ENCODE measurements around the gene TERB1.

DNA sequence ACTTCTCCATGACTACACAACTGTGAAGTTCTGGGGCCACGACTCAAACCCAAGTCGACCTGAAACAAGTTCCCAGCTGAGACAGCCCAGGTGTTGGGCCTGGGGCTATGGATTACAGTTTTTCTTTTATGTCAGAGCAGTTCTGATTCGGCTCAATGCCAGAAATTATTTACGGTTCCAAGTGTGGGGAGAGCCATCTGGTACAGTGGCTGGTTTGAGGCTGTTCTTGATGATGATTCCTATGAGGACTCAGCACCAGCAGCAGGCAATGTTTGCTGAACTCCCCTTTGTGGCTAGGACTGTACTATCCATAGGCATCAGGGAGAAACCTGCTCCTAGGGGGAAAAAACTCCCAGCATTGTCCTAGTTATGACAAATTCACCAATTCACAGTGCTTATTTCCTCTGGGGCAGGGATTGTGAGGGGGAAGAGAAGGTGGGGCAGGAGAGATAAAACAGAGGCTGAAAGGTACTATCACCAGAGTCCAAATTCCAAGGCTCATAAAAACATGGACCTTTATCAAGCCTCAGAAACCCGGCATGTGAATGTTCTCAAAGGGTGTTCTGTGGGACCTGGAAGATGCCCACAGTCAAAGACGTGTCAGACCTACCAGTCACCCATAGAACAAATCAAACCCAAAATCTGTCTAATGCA is 86.6 kb downstream of the TERB1 start:
- TF ChIP-seq, protein P1, sequence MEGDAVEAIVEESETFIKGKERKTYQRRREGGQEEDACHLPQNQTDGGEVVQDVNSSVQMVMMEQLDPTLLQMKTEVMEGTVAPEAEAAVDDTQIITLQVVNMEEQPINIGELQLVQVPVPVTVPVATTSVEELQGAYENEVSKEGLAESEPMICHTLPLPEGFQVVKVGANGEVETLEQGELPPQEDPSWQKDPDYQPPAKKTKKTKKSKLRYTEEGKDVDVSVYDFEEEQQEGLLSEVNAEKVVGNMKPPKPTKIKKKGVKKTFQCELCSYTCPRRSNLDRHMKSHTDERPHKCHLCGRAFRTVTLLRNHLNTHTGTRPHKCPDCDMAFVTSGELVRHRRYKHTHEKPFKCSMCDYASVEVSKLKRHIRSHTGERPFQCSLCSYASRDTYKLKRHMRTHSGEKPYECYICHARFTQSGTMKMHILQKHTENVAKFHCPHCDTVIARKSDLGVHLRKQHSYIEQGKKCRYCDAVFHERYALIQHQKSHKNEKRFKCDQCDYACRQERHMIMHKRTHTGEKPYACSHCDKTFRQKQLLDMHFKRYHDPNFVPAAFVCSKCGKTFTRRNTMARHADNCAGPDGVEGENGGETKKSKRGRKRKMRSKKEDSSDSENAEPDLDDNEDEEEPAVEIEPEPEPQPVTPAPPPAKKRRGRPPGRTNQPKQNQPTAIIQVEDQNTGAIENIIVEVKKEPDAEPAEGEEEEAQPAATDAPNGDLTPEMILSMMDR (IDR thresholded peaks at IDR 0.05; ENCODE audit: low read depth, low read length) = no peak
- TF ChIP-seq, protein P2, sequence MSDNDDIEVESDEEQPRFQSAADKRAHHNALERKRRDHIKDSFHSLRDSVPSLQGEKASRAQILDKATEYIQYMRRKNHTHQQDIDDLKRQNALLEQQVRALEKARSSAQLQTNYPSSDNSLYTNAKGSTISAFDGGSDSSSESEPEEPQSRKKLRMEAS (IDR thresholded peaks at IDR 0.05; ENCODE audit: low read depth, low read length) = no peak
- no peak for TF ChIP-seq POLR2A (IDR thresholded peaks at IDR 0.05; ENCODE audit: extremely low read depth, insufficient read length)
